ENCODE measurements around the gene B3GAT3.

B3GAT3 gene

DNA sequence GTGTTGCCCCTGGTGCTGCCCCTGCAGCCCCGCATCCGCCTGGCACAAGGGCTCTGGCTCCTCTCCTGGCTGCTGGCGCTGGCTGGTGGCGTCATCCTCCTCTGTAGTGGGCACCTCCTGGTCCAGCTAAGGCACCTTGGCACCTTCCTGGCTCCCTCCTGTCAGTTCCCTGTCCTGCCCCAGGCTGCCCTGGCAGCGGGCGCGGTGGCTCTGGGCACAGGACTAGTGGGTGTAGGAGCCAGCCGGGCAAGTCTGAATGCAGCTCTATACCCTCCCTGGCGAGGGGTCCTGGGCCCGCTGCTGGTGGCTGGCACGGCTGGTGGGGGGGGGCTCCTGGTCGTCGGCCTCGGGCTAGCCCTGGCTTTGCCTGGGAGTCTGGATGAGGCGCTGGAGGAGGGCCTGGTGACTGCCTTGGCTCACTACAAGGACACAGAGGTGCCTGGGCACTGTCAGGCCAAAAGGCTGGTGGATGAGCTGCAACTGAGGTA, 8.5 kb downstream of the B3GAT3 start:
- Histone ChIP-seq H3K4me3 (ENCODE audit: low read depth, low read length, poor library complexity, severe bottlenecking) (peak overlapping the region; percentile 78), H3K4me2 (ENCODE audit: low read length) (no peak overlapping the region), H2AFZ (ENCODE audit: low read length) (no peak overlapping the region), H3K9me2 (ENCODE audit: low read depth, low read length) (no peaks in the 10 kb centered on the region), H3K9ac (ENCODE audit: low read length) (no peak overlapping the region), H3K79me2 (ENCODE audit: insufficient read depth, low read length) (no peaks in the 10 kb centered on the region), H4K20me1 (ENCODE audit: insufficient read depth, low read length) (no peaks in the 10 kb centered on the region), H3K27ac (ENCODE audit: low read depth, low read length, poor library complexity, severe bottlenecking) (peak overlapping the region; percentile 53), H3K36me3 (ENCODE audit: insufficient read depth, low read length) (peaks cover 26% of the 10 kb centered on the region), H3F3A (ENCODE audit: insufficient read depth, low read length) (no peaks in the 10 kb centered on the region; the same call in 1 of the 2 replicates), H3K27me3 (ENCODE audit: insufficient read depth, low read length) (no peaks in the 10 kb centered on the region), H3K4me1 (ENCODE audit: insufficient read depth, low read length, severe bottlenecking) (peaks cover 25% of the 10 kb centered on the region), H3K9me3 (ENCODE audit: low read length) (no peaks in the 10 kb centered on the region)
- no peak for TF ChIP-seq CTCF (IDR thresholded peaks at IDR 0.05; ENCODE audit: low read length)
- TF ChIP-seq EZH2 (IDR thresholded peaks at IDR 0.05; ENCODE audit: borderline replicate concordance, low read length), result no peak

DNA sequence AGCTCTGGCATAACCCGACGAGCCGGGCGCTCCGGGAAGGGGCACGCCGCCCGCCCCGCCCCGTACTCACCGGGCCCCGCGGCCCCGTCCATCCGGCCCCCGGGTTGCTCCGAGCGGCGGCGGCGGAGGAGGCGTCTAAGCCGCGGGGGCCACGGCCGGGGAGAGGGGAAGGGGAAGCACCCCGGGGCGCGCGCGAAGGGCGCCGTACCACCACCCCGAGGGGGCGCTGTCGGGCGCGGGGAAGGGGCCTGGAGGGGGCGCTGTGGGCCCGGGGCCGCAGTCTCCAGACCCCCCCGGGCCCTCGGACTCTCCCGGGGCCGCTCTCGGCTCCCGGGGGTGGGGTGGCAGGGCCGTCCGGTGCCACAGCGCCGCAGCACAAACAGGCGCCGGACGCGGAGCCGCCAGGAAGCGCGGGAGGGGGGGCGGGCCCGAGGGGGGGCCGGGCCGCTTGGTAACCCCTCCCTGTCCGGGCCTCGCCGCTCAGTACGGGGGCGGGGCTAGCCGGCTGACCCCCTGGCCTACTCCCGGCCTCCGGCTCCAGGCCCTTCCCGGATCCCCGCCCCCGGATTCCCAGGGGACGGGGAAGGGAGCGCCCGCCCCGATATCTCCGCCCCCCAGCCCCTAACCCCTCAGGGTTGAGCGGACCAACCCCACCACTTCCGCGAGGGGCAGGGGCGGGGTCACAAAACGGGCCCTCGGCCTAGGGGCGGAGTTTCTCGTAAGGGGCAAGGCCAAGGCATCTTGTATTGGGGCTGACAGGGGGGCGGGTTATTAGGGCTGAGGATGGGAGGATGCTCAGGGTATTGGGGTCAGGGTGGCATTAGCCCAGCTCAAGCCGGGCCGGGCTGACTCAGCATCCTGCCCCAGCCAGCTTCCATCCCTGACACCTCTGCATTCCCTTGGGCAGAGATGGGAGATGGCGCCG, 9.2 kb downstream of the B3GAT3 start, which contains the start of the genes EML3 and ROM1:
EML3 (minus strand) TSS at position 410 of the 925 bp plus-strand sequence; CDS start at position 92, 318 bp downstream.
ROM1 (plus strand) TSS at position 892 of the 925 bp plus-strand sequence; CDS start at position 917, 25 bp downstream.
- Histone ChIP-seq H4K20me1 (ENCODE audit: insufficient read depth, low read length) (no peaks in the 10 kb centered on the region), H3K79me2 (ENCODE audit: insufficient read depth, low read length) (no peaks in the 10 kb centered on the region), H3K4me1 (ENCODE audit: insufficient read depth, low read length, severe bottlenecking) (peaks cover 31% of the 10 kb centered on the region), H3K9me2 (ENCODE audit: low read depth, low read length) (no peaks in the 10 kb centered on the region), H3K4me3 (ENCODE audit: low read depth, low read length, poor library complexity, severe bottlenecking) (peak within 1 kb of the TSS; percentile 78), H3K27ac (ENCODE audit: low read depth, low read length, poor library complexity, severe bottlenecking) (peak within 1 kb of the TSS; percentile 73), H3K36me3 (ENCODE audit: insufficient read depth, low read length) (peaks cover 26% of the 10 kb centered on the region), H3K27me3 (ENCODE audit: insufficient read depth, low read length) (no peaks in the 10 kb centered on the region), H3F3A (ENCODE audit: insufficient read depth, low read length) (no peaks in the 10 kb centered on the region; the same call in 1 of the 2 replicates), H2AFZ (ENCODE audit: low read length) (no peak within 1 kb of the TSS), H3K9me3 (ENCODE audit: low read length) (no peaks in the 10 kb centered on the region), H3K4me2 (ENCODE audit: low read length) (peak within 1 kb of the TSS; percentile 94), H3K9ac (ENCODE audit: low read length) (peak within 1 kb of the TSS; percentile 94)
- TF ChIP-seq EZH2 (IDR thresholded peaks at IDR 0.05; ENCODE audit: borderline replicate concordance, low read length) (no peak), CTCF (IDR thresholded peaks at IDR 0.05; ENCODE audit: low read length) (peak; percentile 97)

GRCh38 chr11:62611705-62612365, 10.0 kb downstream of the B3GAT3 start:
- H3K36me3 ChIP-seq (ENCODE audit: insufficient read depth, low read length), result peaks cover 23% of the 10 kb centered on the region
- H3K4me1 ChIP-seq (ENCODE audit: insufficient read depth, low read length, severe bottlenecking), result peaks cover 39% of the 10 kb centered on the region
- H3K79me2 ChIP-seq (ENCODE audit: insufficient read depth, low read length), result no peaks in the 10 kb centered on the region
- H4K20me1 ChIP-seq (ENCODE audit: insufficient read depth, low read length), result no peaks in the 10 kb centered on the region
- H3K4me2 ChIP-seq (ENCODE audit: low read length), result peak overlapping the region; percentile 94
- H2AFZ ChIP-seq (ENCODE audit: low read length), result no peak overlapping the region
- H3K27me3 ChIP-seq (ENCODE audit: insufficient read depth, low read length), result no peaks in the 10 kb centered on the region
- no peaks in the 10 kb centered on the region for H3K9me2 ChIP-seq (ENCODE audit: low read depth, low read length)
- peak overlapping the region; percentile 78 for H3K4me3 ChIP-seq (ENCODE audit: low read depth, low read length, poor library complexity, severe bottlenecking)
- peak overlapping the region; percentile 94 for H3K9ac ChIP-seq (ENCODE audit: low read length)
- no peaks in the 10 kb centered on the region; the same call in 1 of the 2 replicates for H3F3A ChIP-seq (ENCODE audit: insufficient read depth, low read length)
- H3K9me3 ChIP-seq (ENCODE audit: low read length), result no peaks in the 10 kb centered on the region
- TF ChIP-seq CTCF (IDR thresholded peaks at IDR 0.05; ENCODE audit: low read length), result no peak; the same call in 1 of the 2 replicates
- no peak for TF ChIP-seq EZH2 (IDR thresholded peaks at IDR 0.05; ENCODE audit: borderline replicate concordance, low read length)
- H3K27ac ChIP-seq (ENCODE audit: low read depth, low read length, poor library complexity, severe bottlenecking), result peak overlapping the region; percentile 73

All from OCI-LY1 (cell line).